Adrenal gland (tissue), 12 donors: ENCODE data around the gene RAB11B. TPM values are rescaled to one million over a fixed set of nuclear protein-coding genes. Genes with fewer than 3 reads are reported as not detected.
"Not testable (repeated sequence)": the region's sequence is repeated elsewhere in the genome, so short reads cannot be mapped to it uniquely, and the experiment has no call there.

Source experiments
- DNase-seq, 7 donors: peaks; one replicate each; pipeline ENCODE4 v3.0.0-alpha.2; 2019 to 2020
- H3K27ac ChIP-seq, 5 donors: fragments of 200-600 bp; sonication (generic) in 4 of 5; 1 replicate in 3 of 5; 2 replicates in 2 of 5; pipeline versions ENCODE4 v1.5.1 to v1.8.0; 2016 to 2020; ENCODE audit warnings: mild to moderate bottlenecking in 1 of 5
- H3K27me3 ChIP-seq: fragments of 200-600 bp; 2 replicates; pipeline ENCODE4 v1.8.0; 2021
- H3K36me3 ChIP-seq, 2 donors: fragments of 200-600 bp; replicated peaks in 1 of 2; 1 replicate in 1 of 2; 2 replicates in 1 of 2; pipeline versions ENCODE4 v1.5.1 to v1.8.0; 2018 to 2022
- H3K4me1 ChIP-seq, 2 donors: fragments of 200-600 bp; replicated peaks in 1 of 2; 1 replicate in 1 of 2; 2 replicates in 1 of 2; pipeline versions ENCODE4 v1.5.1 to v1.8.0; 2018 to 2021
- H3K4me3 ChIP-seq, 4 donors: fragments of 200-600 bp; sonication (generic) in 3 of 4; one replicate each; pipeline ENCODE4 v1.5.1; 2016 to 2018
- H3K9me3 ChIP-seq, 3 donors: fragments of 200-600 bp; sonication (generic) in 1 of 3; replicated peaks in 1 of 3; 1 replicate in 2 of 3; 2 replicates in 1 of 3; pipeline versions ENCODE4 v1.5.1 to v1.8.0; 2016 to 2021
- POLR2A ChIP-seq, 2 donors: fragments of 450-650 bp; IDR thresholded peaks; one replicate each; pipeline ENCODE4 v1.6.1; 2017; ENCODE audit warnings: antibody characterized with exemption in 2 of 2, mild to moderate bottlenecking in 2 of 2, moderate library complexity in 1 of 2
- WGBS, 4 donors: extraction: QIAGEN DNeasy Blood & Tissue Kit in 2 of 4; methylation state at CpG; one replicate each; pipeline versions ENCODE4 v1.1.5 to v1.1.7; 2013 to 2017; 5-methylcytosine and 5-hydroxymethylcytosine counted together
- intact Hi-C, 2 donors: fragments of 100-400 bp; cut with DNase I; formaldehyde crosslinking; loops; one replicate each; pipeline versions ENCODE4 v1.14.1 to v1.15.0; 2022 to 2023
- polyA plus RNA-seq, 3 donors: library from polyadenylated mRNA; stranded (reverse); fragments of 200-250 nt in 2 of 3; fragments of 350-450 nt in 1 of 3; fragmentation: Illumina TruSeq in 1 of 3; extraction: RNeasy Lipid Tissue Mini Kit (QIAGEN cat#74804) in 1 of 3; gene quantifications; one replicate each; pipeline ENCODE4 v1.2.3, GENCODE V29; 2013 to 2014
- total RNA-seq, 9 donors: library from RNA; depleted of rRNA in 4 of 9; stranded (reverse); fragments of >200 nt in 4 of 9; fragments of 120-200 nt in 1 of 9; fragmentation: NEBNext Ultra II Directional in 1 of 9; extraction: Animal tissue kit (Norgen Biotek cat#: 25700) in 1 of 9; gene quantifications; one replicate each; pipeline versions ENCODE4 v1.1.0 to v1.2.4, GENCODE V29; 2013 to 2023
- TF ChIP-seq, protein P1 (sequence below), 6 experiments: fragments of 450-650 bp in 4 of 6; fragments of 200-600 bp in 2 of 6; sonication (generic) in 1 of 6; IDR thresholded peaks; 1 replicate in 5 of 6; 2 replicates in 1 of 6; pipeline versions ENCODE4 v1.5.1 to v1.8.0; 2016 to 2021; ENCODE audit warnings: antibody characterized with exemption in 6 of 6, mild to moderate bottlenecking in 2 of 6, moderate library complexity in 1 of 6
- donor health status: healthy with polysubstance abuse.
- donor health status: Bipolar disorder and iron deficiency.
- donor health status: DM: yes; HTN: yes; CAD: no.
- donor health status: DM: no; HTN: no; CAD: no.
- donor health status: DM: no; HTN: no; CAD: no.
- donor health status: DM: yes; HTN: yes; CAD: no.

RAB11B gene
- total and polyA plus RNA-seq, 12 donors, result 10.7 to 155 (median 72.2) TPM

DNA sequence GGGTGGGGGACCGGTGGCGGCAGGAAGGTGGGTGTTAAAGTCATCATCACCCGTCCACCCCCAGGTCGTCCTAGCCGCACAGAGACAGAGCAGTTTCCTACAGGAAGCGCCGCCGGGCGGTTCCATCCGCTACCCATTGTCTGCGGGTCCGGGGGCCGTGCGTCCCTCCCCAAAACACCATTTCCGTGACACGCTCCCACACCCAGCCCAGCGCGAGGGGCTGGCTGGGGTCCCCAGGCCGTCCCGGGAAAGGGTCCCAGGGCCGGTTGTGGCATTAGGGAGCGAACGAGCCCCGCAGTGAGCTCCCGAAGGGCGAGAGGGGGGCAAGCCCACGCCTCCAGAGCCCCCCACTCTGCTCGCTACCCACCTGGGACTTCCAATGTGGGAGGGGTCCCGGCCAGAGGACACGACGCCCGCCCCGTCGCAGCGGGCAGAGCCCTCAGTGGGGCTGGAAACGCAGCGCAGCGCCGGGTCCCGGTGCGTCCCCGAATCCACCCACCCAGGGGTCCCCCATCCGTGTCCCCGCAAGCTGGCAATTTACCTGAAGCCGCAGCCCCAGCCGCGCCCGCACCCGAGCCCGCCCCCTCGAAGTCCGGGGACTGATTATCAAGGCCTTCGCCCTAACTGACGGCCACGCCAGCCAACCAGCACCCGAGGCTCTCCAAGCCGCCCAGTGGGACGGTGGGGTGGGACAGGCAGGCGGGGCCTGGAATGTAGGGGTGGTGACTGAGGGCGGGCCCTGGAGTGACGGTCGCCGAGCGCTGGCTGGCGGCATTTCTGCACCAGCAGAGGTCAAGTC, 47.3 kb upstream of the RAB11B start, which contains the start of gene KANK3:
TSS of gene KANK3 (minus strand) at position 579 of the 799 bp plus-strand sequence. CDS start 5,434 bp downstream, outside the sequence.
- peak; percentile 94 to 98 (median 98) for DNase-seq
- 0 to 11% (median 10%) methylated on average over 2 to 65 of the region's 65 CpGs; no CpG with 5 or more reads in 1 of the 4 donors for WGBS, 4 donors
- H3K4me3 ChIP-seq, result peak within 1 kb of the TSS in 2 of 4 donors; percentile 10 to 60
- TF ChIP-seq POLR2A (IDR thresholded peaks at IDR 0.05), result peak; percentile 44 to 48
- TF ChIP-seq, protein P1, sequence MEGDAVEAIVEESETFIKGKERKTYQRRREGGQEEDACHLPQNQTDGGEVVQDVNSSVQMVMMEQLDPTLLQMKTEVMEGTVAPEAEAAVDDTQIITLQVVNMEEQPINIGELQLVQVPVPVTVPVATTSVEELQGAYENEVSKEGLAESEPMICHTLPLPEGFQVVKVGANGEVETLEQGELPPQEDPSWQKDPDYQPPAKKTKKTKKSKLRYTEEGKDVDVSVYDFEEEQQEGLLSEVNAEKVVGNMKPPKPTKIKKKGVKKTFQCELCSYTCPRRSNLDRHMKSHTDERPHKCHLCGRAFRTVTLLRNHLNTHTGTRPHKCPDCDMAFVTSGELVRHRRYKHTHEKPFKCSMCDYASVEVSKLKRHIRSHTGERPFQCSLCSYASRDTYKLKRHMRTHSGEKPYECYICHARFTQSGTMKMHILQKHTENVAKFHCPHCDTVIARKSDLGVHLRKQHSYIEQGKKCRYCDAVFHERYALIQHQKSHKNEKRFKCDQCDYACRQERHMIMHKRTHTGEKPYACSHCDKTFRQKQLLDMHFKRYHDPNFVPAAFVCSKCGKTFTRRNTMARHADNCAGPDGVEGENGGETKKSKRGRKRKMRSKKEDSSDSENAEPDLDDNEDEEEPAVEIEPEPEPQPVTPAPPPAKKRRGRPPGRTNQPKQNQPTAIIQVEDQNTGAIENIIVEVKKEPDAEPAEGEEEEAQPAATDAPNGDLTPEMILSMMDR (IDR thresholded peaks at IDR 0.05), result peak in 2 of 6 experiments; percentile 2 to 21
- no peaks in the 10 kb centered on the region for H3K9me3 ChIP-seq
- H3K27me3 ChIP-seq, result no peaks in the 10 kb centered on the region
- peaks cover 0 to 12% of the 10 kb centered on the region in 2 donors for H3K4me1 ChIP-seq
- intact Hi-C loops, result no loop called here
- H3K27ac ChIP-seq, result peak within 1 kb of the TSS in 4 of 5 donors; percentile 41 to 87 (median 58)
- H3K36me3 ChIP-seq, result no peaks in the 10 kb centered on the region

DNA sequence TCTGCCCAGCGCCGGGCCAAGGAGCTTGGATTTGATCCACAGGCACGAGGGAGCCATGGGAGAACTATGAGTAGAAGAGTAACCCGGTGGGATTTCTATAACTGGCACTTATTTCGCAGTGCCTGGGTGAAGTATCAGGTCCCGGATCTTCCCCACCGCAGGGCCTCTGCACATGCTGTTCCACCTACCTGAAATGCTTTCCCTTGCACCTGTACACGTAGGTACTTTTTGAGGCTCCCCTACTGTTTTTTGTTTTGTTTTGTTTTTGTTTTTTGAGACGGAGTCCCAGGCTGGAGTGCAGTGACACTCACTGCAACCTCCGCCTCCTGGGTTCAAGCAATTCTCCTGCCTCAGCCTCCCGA, 46.7 kb upstream of the RAB11B start:
- DNase-seq, result no peak
- Histone ChIP-seq H3K27me3 (no peaks in the 10 kb centered on the region), H3K36me3 (no peaks in the 10 kb centered on the region), H3K4me3 (peak overlapping the region in 1 of 4 donors; percentile 60), H3K9me3 (no peaks in the 10 kb centered on the region), H3K4me1 (peaks cover 0 to 12% of the 10 kb centered on the region in 2 donors), H3K27ac (no peak overlapping the region)
- 37 to 50% (median 43%) methylated on average over 9 to 11 of the region's 11 CpGs for WGBS, 4 donors
- intact Hi-C loops, result no loop called here
- no peak for TF ChIP-seq POLR2A (IDR thresholded peaks at IDR 0.05)
- TF ChIP-seq, protein P1 (IDR thresholded peaks at IDR 0.05), result no peak

DNA sequence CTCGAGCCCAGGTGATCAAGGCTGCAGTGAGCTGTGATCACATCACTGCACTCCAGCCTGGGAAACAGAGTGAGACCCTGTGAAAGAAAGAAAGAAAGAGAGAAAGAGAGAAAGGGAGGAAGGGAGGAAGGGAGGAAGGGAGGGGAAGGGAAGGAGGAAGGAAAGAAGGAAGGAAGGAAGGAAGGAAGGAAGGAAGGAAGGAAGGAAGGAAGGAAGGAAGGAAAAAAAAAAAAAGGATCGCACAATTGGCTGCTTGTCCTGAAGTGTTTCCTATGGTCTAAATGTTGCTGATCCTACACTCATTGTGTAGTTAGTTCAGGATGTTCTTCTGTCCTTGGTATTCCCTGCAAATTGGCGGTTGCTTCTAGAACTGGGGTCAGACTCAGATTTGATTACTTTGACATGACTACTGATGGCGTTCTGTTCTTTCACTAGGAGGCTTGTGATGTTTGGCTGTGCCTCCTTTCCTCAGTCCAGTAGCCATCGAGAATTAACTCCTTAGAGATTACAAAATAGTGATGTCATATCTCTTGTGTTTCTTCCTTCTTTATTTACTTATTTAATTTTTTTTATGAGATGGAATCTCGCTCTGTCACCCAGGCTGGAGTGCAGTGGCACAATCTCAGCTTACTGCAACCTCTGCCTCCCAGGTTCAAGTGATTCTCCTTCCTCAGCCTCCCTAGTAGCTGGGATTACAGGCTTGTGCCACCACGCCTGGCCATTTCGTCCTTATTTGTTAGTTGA, 40.4 kb upstream of the RAB11B start:
- H3K4me1 ChIP-seq, H3K27ac ChIP-seq, H3K9me3 ChIP-seq, H3K27me3 ChIP-seq, H3K4me3 ChIP-seq, DNase-seq, H3K36me3 ChIP-seq: not testable (repeated sequence)
- 60 to 69% (median 65%) methylated on average over 8 of the region's 8 CpGs for WGBS, 4 donors
- intact Hi-C loops, result loop anchor here (5.0 to 10.0 kb wide), 3 partner anchors 155 to 235 kb away; partner anchors contain the start of gene PRAM1 (in 1 of the 2)

DNA sequence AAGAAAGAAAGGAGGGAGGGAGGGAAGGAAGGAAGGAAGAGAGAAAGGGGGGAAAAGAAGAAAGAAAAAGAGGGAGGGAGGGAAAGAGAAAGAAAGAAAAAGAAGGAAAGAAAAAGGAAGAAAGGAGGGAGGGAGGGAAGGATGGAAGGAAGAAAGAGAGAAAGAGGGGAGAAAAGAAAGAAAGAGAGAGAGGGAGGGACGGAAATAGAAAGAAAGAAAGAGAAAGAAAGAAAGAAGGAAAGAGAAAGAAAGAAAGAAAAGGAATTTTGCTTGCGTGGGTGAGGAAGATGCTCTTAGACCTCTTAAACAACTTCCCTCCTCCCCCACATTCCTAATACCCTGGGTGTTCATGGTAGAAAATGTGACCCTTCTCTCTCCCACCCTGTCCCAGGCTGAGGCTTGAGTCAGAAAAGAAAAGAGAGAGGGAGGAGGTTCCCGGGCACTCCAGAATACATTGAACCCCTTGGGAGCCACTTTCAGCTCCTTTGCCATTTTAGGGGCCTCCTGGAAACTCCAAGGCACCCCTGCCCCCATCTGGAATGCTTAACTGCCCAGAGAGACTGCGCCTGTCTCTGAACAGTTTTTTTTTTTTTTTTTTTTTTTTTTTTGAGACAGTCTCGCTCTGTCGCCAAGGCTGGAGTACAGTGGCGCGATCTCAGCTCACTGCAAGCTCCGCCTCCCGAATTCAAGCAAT, 37.9 kb upstream of the RAB11B start:
- no peaks in the 10 kb centered on the region for H3K27me3 ChIP-seq
- intact Hi-C loops, result loop anchor here (5.0 to 10.0 kb wide), 3 partner anchors 153 to 233 kb away; partner anchors contain the start of gene PRAM1 (in 1 of the 2)
- no peaks in the 10 kb centered on the region for H3K9me3 ChIP-seq
- peak in 1 of 7 donors; percentile 49 for DNase-seq
- H3K36me3 ChIP-seq, result no peaks in the 10 kb centered on the region
- TF ChIP-seq, protein P1 (IDR thresholded peaks at IDR 0.05), result no peak
- TF ChIP-seq POLR2A (IDR thresholded peaks at IDR 0.05), result no peak
- H3K4me3 ChIP-seq, result no peak overlapping the region
- WGBS, 4 donors, result 16 to 30% (median 23%) methylated on average over 9 to 10 of the region's 10 CpGs
- peak overlapping the region in 1 of 5 donors; percentile 5 for H3K27ac ChIP-seq
- peaks cover 5 to 18% of the 10 kb centered on the region in 2 donors for H3K4me1 ChIP-seq

DNA sequence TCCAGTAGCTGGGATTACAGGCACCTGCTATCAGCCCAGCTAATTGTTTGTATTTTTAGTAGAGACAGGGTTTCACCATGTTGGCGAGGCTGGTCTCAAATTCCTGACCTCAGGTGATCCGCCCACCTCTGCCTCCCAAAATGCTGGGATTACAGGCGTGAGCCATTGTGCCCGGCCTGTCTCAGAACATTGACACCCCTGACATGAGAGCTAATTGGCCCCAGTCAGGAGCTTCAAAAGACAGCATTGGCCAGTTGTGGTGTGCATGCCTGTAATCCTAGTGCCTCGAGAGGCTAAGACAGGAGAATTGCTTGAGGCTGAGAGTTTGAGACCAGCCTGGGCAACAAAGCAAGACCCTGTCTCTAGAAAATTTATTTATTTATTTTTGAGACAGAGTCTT, 37.3 kb upstream of the RAB11B start:
- Histone ChIP-seq H3K27ac (peak overlapping the region in 1 of 5 donors; percentile 5), H3K4me1 (peaks cover 5 to 19% of the 10 kb centered on the region in 2 donors)
- H3K9me3 ChIP-seq, H3K4me3 ChIP-seq, DNase-seq, H3K36me3 ChIP-seq, H3K27me3 ChIP-seq: not testable (repeated sequence)
- 40 to 62% (median 59%) methylated on average over 1 to 5 of the region's 5 CpGs for WGBS, 4 donors
- intact Hi-C loops, result loop anchor here (5.0 to 10.0 kb wide), 3 partner anchors 152 to 232 kb away; partner anchors contain the start of gene PRAM1 (in 1 of the 2)
